Heart right ventricle (tissue), 16 donors: ENCODE results near the gene NAGS. TPM values are rescaled to one million over a fixed set of nuclear protein-coding genes. Genes with fewer than 3 reads are reported as not detected.

Source experiments
- ATAC-seq, 8 donors: fragments of 200-7000 bp; cut with Tn5 transposase; one replicate each; pipeline ENCODE4 v1.9.1; 2020; ENCODE audit warnings: mild to moderate bottlenecking in 8 of 8, moderate library complexity in 8 of 8, moderate number of reproducible peaks in 1 of 8
- DNase-seq, 2 donors: peaks; one replicate each; pipeline ENCODE4 v3.0.0-alpha.2; 2020
- H3K27ac ChIP-seq, 10 donors: fragments of 200-600 bp; sonication (generic) in 2 of 10; one replicate each; pipeline versions ENCODE4 v1.5.0 to v1.8.0; 2020 to 2022; ENCODE audit warnings: mild to moderate bottlenecking in 3 of 10
- H3K27me3 ChIP-seq, 7 donors: fragments of 200-600 bp; one replicate each; pipeline ENCODE4 v1.8.0; 2021 to 2022; ENCODE audit warnings: mild to moderate bottlenecking in 2 of 7
- H3K36me3 ChIP-seq, 9 donors: fragments of 200-600 bp; sonication (generic) in 1 of 9; one replicate each; pipeline versions ENCODE4 v1.5.0 to v1.8.0; 2020 to 2022; ENCODE audit warnings: mild to moderate bottlenecking in 2 of 9
- H3K4me1 ChIP-seq, 9 donors: fragments of 200-600 bp; sonication (generic) in 1 of 9; one replicate each; pipeline versions ENCODE4 v1.5.0 to v1.8.0; 2020 to 2022; ENCODE audit warnings: mild to moderate bottlenecking in 4 of 9
- H3K4me3 ChIP-seq, 10 donors: fragments of 200-600 bp; sonication (generic) in 2 of 10; one replicate each; pipeline versions ENCODE4 v1.5.0 to v1.8.0; 2020 to 2022; ENCODE audit warnings: mild to moderate bottlenecking in 7 of 10, moderate library complexity in 2 of 10
- H3K9me3 ChIP-seq, 11 donors: fragments of 200-600 bp in 10 of 11; sonication (generic) in 2 of 11; one replicate each; pipeline versions ENCODE4 v1.5.0 to v1.8.0; 2013 to 2022; ENCODE audit warnings: mild to moderate bottlenecking in 2 of 11, control low read depth in 1 of 11, moderate library complexity in 1 of 11
- WGBS, 2 donors: extraction: QIAGEN DNeasy Blood & Tissue Kit; methylation state at CpG; one replicate each; pipeline ENCODE4 v1.1.7; 2013; ENCODE audit warnings: inconsistent platforms in 1 of 2; 5-methylcytosine and 5-hydroxymethylcytosine counted together
- intact Hi-C, 10 donors: fragments of 100-400 bp; cut with DNase I; formaldehyde crosslinking; loops; one replicate each; pipeline versions ENCODE4 v1.11.1 to v1.14.2; 2022
- polyA plus RNA-seq, 2 donors: library from polyadenylated mRNA; stranded (reverse); fragments of 200-250 nt; gene quantifications; one replicate each; pipeline ENCODE4 v1.2.3, GENCODE V29; 2013
- total RNA-seq, 10 donors: library from RNA; stranded (reverse); fragmentation: NEBNext Ultra II Directional in 3 of 10; extraction: Animal tissue kit (Norgen Biotek cat#: 25700) in 3 of 10; gene quantifications; one replicate each; pipeline versions ENCODE4 v1.2.1 to v1.2.4, GENCODE V29; 2021 to 2023
- TF ChIP-seq, protein P1 (sequence below), 9 donors: fragments of 200-600 bp; sonication (generic) in 2 of 9; IDR thresholded peaks; one replicate each; pipeline versions ENCODE4 v1.5.0 to v1.8.0; 2021 to 2022; ENCODE audit warnings: antibody characterized with exemption in 9 of 9, mild to moderate bottlenecking in 5 of 9, moderate library complexity in 1 of 9
- donor health status: Arrhythmogenic right ventricular cardiomyopathy.
- donor health status: ischemic (EF 13 %, LVEDD 7.1; RV severe dilation, severe dysfunction).
- donor health status: healthy with polysubstance abuse.
- donor health status: DM: no; HTN: yes; CAD: no.
- donor health status: DM: no; HTN: no; CAD: no.
- donor health status: ischemic (EF 25% LVEDD 6.9; RV normal size, moderate dysfunction).
- donor health status: ischemic (EF 25% LVEDD 5.7; RV mildly dilated, moderate dysfunction).
- donor health status: healthy.
- donor health status: DM: yes; HTN: yes; CAD: no.
- donor health status: Ischemic cardiomyopathy.
- donor health status: ischemic (EF 35%, LVEDD 5.7; RV mildly dilated, moderate dysfunction).
- donor health status: nonischemic (EF 11% LVEDD 7.7; RV severe dilation, severe dysfunction).
- donor health status: DM: yes; HTN: yes; CAD: no.
- donor health status: PGD.
- donor health status: ischemic (EF 29% LVEDD 5.4; RV normal size, mild dysfunction).
- donor health status: nonischemic (EF 23%, LVEDD 6.1; RV moderate dilation, normal function).

NAGS gene
- total and polyA plus RNA-seq, 12 donors: 0.30 to 0.86 (median 0.53) TPM

DNA sequence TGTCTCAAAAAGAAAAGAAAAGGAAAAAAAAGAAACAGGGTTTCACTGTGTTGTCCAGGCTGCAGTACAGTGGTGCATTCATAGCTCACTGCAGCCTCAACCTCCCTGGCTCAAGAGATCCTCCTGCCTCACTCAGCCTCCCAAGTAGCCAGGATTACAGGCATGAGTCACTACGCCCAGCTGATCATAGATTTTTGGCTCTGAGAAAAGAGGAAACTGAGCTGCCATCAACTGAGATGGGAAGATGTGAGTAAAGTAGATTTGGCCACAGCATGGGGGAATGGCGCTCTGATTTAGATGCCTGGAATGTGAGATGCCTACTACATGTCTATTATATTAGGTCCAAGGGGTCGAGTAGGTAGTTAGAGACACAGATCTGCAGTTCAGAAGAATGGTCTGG is 5.9 kb upstream of the NAGS start:
- Histone ChIP-seq H3K4me1 (peaks cover 0 to 13% (median 9%) of the 10 kb centered on the region in 9 donors), H3K4me3 (no peak overlapping the region), H3K36me3 (no peaks in the 10 kb centered on the region), H3K27ac (no peak overlapping the region), H3K9me3 (no peaks in the 10 kb centered on the region), H3K27me3 (peaks cover 0 to 25% (median 9%) of the 10 kb centered on the region in 7 donors)
- TF ChIP-seq, protein P1, sequence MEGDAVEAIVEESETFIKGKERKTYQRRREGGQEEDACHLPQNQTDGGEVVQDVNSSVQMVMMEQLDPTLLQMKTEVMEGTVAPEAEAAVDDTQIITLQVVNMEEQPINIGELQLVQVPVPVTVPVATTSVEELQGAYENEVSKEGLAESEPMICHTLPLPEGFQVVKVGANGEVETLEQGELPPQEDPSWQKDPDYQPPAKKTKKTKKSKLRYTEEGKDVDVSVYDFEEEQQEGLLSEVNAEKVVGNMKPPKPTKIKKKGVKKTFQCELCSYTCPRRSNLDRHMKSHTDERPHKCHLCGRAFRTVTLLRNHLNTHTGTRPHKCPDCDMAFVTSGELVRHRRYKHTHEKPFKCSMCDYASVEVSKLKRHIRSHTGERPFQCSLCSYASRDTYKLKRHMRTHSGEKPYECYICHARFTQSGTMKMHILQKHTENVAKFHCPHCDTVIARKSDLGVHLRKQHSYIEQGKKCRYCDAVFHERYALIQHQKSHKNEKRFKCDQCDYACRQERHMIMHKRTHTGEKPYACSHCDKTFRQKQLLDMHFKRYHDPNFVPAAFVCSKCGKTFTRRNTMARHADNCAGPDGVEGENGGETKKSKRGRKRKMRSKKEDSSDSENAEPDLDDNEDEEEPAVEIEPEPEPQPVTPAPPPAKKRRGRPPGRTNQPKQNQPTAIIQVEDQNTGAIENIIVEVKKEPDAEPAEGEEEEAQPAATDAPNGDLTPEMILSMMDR (IDR thresholded peaks at IDR 0.05): no peak
- intact Hi-C loops: loop anchor here in 8 of 10 donors (5.0 to 10.0 kb wide), 6 partner anchors 54 to 124 kb away; partner anchors contain the start of gene PPY (in 4 of the 8)
- 86 to 90% methylated on average over 3 of the region's 3 CpGs for WGBS, 2 donors
- DNase-seq (no peak), ATAC-seq (no peak)

DNA sequence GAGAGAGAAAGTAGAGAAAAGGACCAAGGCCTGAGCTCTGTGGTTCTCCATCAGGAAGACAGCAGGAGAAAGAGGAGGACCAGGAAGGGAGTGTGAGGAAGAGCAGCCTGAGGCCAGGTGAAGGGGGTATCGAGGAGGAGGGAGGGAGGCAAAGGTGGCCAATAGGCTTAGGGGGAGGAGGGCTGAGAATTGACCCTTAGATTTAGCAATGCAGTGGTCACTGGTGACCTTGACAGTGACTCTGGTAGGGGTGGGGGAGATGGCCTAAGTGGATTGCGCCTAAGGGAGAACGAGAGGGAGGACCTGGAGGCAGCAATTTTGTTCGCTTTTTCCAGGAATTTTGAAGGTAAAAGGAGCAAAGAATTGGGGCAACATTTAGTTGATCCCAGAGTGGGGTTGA is 5.4 kb upstream of the NAGS start:
- Histone ChIP-seq H3K27ac (no peak overlapping the region), H3K4me3 (no peak overlapping the region), H3K27me3 (peaks cover 0 to 28% (median 12%) of the 10 kb centered on the region in 7 donors), H3K36me3 (no peaks in the 10 kb centered on the region), H3K9me3 (no peaks in the 10 kb centered on the region), H3K4me1 (peaks cover 0 to 13% (median 9%) of the 10 kb centered on the region in 9 donors)
- 79 to 89% methylated on average over 4 of the region's 4 CpGs for WGBS, 2 donors
- ATAC-seq: no peak
- no peak for DNase-seq
- intact Hi-C loops: loop anchor here in 8 of 10 donors (5.0 to 10.0 kb wide), 6 partner anchors 54 to 124 kb away; partner anchors contain the start of gene PPY (in 4 of the 8)
- TF ChIP-seq, protein P1 (IDR thresholded peaks at IDR 0.05): no peak

DNA sequence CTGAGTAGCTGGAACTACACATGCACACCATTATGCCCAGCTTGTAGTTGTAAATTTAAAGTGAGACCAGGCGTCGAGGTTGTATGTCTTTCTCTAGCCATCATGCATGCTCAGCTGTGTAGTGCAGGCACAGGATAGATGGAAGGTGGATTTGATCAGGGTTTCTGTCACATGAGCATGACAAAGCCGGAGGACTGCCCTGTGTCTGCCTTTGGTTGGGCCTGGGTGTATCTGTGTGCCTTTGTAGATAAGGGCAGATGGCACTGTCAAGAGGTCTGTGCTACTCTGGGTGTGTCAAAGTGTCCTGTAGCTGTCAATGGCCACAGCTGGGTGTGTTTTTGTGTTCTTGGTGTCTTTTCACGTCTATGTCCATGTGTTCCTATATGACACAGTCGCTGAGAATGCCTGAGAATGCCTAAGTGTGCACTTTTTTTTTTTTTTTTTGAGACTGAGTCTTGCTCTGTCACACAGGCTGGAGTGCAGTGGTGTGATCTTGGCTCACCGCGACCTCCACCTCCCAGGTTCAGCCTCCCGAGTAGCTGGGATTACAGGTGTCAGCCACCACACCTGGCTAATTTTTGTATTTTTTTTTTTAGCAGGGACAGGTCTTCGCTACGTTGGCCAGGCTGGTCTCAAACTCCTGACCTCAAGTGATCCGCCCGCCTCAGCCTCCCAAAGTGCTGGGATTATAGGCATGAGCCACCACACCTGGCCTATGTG is 4.1 kb upstream of the NAGS start:
- 85 to 88% methylated on average over 10 to 12 of the region's 12 CpGs for WGBS, 2 donors
- H3K27ac ChIP-seq: no peak overlapping the region
- H3K36me3 ChIP-seq: no peaks in the 10 kb centered on the region
- ATAC-seq (no peak), DNase-seq (no peak)
- no peaks in the 10 kb centered on the region for H3K9me3 ChIP-seq
- TF ChIP-seq, protein P1 (IDR thresholded peaks at IDR 0.05): no peak
- H3K27me3 ChIP-seq: peaks cover 11 to 32% (median 18%) of the 10 kb centered on the region in 7 donors
- intact Hi-C loops: no loop called here
- peaks cover 6 to 15% (median 9%) of the 10 kb centered on the region in 9 donors for H3K4me1 ChIP-seq
- H3K4me3 ChIP-seq: no peak overlapping the region

DNA sequence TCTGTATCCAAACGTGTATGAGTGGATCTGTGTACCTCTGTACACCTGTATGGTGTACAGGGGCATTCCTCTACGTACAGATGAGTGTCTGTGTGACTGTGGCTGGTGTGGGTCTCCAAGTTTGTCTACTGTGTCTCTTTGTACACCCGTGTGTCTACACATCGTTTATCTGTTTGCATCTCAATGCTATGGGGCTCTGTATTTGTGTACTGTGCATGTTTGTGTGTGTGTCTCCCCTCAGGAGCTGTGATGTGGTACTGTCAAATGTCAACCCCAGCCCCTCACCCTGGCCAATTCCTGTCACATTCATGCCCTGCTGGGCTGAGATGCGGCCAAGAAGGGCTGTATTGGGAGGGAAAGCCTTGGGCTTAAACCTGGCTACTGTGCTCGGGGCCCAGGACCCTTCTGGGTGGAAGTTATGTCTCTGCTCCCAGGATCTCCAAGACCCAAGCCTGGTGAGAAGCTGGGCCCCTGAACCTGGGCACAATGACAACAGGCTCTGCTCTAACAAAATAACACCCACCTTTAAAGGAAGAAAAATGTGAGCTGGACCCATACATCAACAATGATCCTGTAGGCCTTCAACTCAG is 3.5 kb upstream of the NAGS start:
- 80 to 86% methylated on average over 6 of the region's 6 CpGs for WGBS, 2 donors
- DNase-seq (no peak), ATAC-seq (no peak)
- no peaks in the 10 kb centered on the region for H3K36me3 ChIP-seq
- H3K4me1 ChIP-seq: peaks cover 9 to 22% (median 16%) of the 10 kb centered on the region in 9 donors
- no peak overlapping the region for H3K27ac ChIP-seq
- peaks cover 14 to 37% (median 25%) of the 10 kb centered on the region in 7 donors for H3K27me3 ChIP-seq
- no peaks in the 10 kb centered on the region for H3K9me3 ChIP-seq
- no peak overlapping the region for H3K4me3 ChIP-seq
- intact Hi-C loops: no loop called here
- TF ChIP-seq, protein P1 (IDR thresholded peaks at IDR 0.05): no peak
